Right atrium auricular region (tissue), 2 donors: ENCODE results near the gene MAPT. TPM values are rescaled to one million over a fixed set of nuclear protein-coding genes. Genes with fewer than 3 reads are reported as not detected.
"Not testable (repeated sequence)": the region's sequence is repeated elsewhere in the genome, so short reads cannot be mapped to it uniquely, and the experiment has no call there.

Source experiments
- DNase-seq: peaks from one replicate; pipeline ENCODE4 v3.0.0-alpha.2; 2019; ENCODE audit warnings: low spot score
- H3K27ac ChIP-seq, 2 donors: fragments of 200-600 bp; sonication (generic); 1 replicate in 1 of 2; 2 replicates in 1 of 2; pipeline ENCODE4 v1.5.1; 2016 to 2019
- H3K27me3 ChIP-seq, 2 donors: fragments of 200-600 bp; sonication (generic); one replicate each; pipeline versions ENCODE4 v1.5.1 to v1.6.0; 2017 to 2019
- H3K36me3 ChIP-seq: fragments of 200-600 bp; sonication (generic); one replicate; pipeline ENCODE4 v1.5.1; 2016
- H3K4me1 ChIP-seq, 2 donors: fragments of 200-600 bp; sonication (generic); one replicate each; pipeline versions ENCODE4 v1.5.1 to v1.6.0; 2017 to 2019
- H3K4me3 ChIP-seq, 2 donors: fragments of 200-600 bp; sonication (generic); 1 replicate in 1 of 2; 2 replicates in 1 of 2; pipeline ENCODE4 v1.5.1; 2017 to 2019; ENCODE audit warnings: mild to moderate bottlenecking in 1 of 2, moderate library complexity in 1 of 2
- H3K9me3 ChIP-seq, 2 donors: fragments of 200-600 bp; sonication (generic); one replicate each; pipeline ENCODE4 v1.5.1; 2019
- CTCF ChIP-seq, 2 donors: fragments of 200-600 bp; sonication (generic); IDR thresholded peaks; one replicate each; pipeline ENCODE4 v1.5.1; 2019; ENCODE audit warnings: antibody characterized with exemption in 2 of 2
- total RNA-seq, 2 donors: library from RNA; depleted of rRNA; stranded (reverse); fragments of >200 nt; gene quantifications; one replicate each; pipeline ENCODE4 v1.1.0, GENCODE V29; 2016

Gene MAPT
- total RNA-seq, 2 donors from 2014 or later: 7.8 to 23.0 TPM

GRCh38 chr17:45952814-45953320 lies 58.5 kb downstream of the MAPT start:
- H3K36me3 ChIP-seq: no peaks in the 10 kb centered on the region
- no peak overlapping the region for H3K27ac ChIP-seq
- peaks cover 0 to 13% of the 10 kb centered on the region in 2 donors for H3K4me1 ChIP-seq
- no peak overlapping the region for H3K4me3 ChIP-seq
- TF ChIP-seq CTCF (IDR thresholded peaks at IDR 0.05): no peak
- no peaks in the 10 kb centered on the region for H3K27me3 ChIP-seq
- no peak for DNase-seq
- no peaks in the 10 kb centered on the region for H3K9me3 ChIP-seq

DNA sequence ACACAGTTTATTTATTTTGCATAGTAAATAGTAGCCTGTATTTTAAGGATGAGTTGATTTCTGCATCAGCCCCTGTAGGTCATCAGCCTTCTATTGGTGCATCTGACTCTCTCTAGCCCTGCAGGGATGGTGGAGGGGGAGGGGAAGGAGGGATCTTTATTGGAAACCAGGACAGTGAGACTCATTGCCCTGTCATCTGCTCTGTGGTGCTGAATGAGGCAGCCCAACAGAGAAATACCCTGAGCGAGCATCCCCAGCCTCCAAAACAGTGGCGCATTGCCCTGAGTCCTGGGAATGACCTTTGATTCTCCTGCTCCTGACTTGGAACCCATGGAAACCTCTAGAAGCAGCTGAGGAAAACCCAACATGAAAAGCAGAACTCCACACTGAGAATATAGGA lies 59.2 kb downstream of the MAPT start:
- TF ChIP-seq CTCF (IDR thresholded peaks at IDR 0.05): no peak
- H3K27ac ChIP-seq: no peak overlapping the region
- H3K27me3 ChIP-seq: no peaks in the 10 kb centered on the region
- no peaks in the 10 kb centered on the region for H3K36me3 ChIP-seq
- peaks cover 0 to 11% of the 10 kb centered on the region in 2 donors for H3K4me1 ChIP-seq
- DNase-seq: no peak
- no peaks in the 10 kb centered on the region for H3K9me3 ChIP-seq
- H3K4me3 ChIP-seq: no peak overlapping the region

DNA sequence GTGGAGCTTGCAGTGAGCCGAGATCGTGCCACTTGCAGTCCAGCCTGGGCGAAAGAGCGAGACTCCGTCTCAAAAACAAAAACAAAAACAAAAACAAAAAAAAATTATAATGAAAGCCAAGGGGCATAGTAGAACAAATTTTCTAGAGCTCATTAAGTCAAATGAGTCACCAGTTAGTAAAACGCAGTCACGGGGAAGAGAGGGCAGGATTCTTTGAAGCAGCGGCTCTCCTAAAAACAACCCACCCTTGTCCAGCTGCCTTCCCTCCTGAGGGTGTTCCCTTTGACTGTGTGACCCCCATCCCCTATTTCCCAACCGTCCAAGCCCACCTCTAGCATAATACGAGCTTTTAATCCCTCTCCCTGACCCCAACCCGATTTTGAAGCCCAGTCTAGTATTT lies 60.6 kb downstream of the MAPT start:
- Histone ChIP-seq H3K36me3 (no peaks in the 10 kb centered on the region), H3K4me1 (no peaks in the 10 kb centered on the region), H3K27ac (no peak overlapping the region), H3K27me3 (no peaks in the 10 kb centered on the region), H3K9me3 (no peaks in the 10 kb centered on the region), H3K4me3 (no peak overlapping the region)
- no peak for DNase-seq
- TF ChIP-seq CTCF (IDR thresholded peaks at IDR 0.05): no peak

- TF ChIP-seq CTCF (IDR thresholded peaks at IDR 0.05): no peak
- H3K4me3 ChIP-seq: no peak overlapping the region
- no peaks in the 10 kb centered on the region for H3K27me3 ChIP-seq
- no peak for DNase-seq
- no peaks in the 10 kb centered on the region for H3K36me3 ChIP-seq
- H3K9me3 ChIP-seq: no peaks in the 10 kb centered on the region
- no peaks in the 10 kb centered on the region for H3K4me1 ChIP-seq
- H3K27ac ChIP-seq: no peak overlapping the region
These were observed 61.0 kb downstream of the MAPT start for GRCh38 chr17:45955326-45955725.

- Histone ChIP-seq H3K27me3 (no peaks in the 10 kb centered on the region), H3K4me3 (no peak overlapping the region), H3K36me3 (no peaks in the 10 kb centered on the region), H3K27ac (no peak overlapping the region), H3K4me1 (no peaks in the 10 kb centered on the region), H3K9me3 (no peaks in the 10 kb centered on the region)
- no peak for TF ChIP-seq CTCF (IDR thresholded peaks at IDR 0.05)
- no peak for DNase-seq
These were observed 61.7 kb downstream of the MAPT start for GRCh38 chr17:45956090-45956489.

GRCh38 chr17:45956746-45957145 lies 62.4 kb downstream of the MAPT start:
- DNase-seq, H3K27me3 ChIP-seq, H3K36me3 ChIP-seq, H3K4me3 ChIP-seq, H3K4me1 ChIP-seq, H3K9me3 ChIP-seq, H3K27ac ChIP-seq: not testable (repeated sequence)
